K562 (cell line): Measurements from ENCODE around the gene ING2. TPM values are rescaled to one million over a fixed set of nuclear protein-coding genes. Genes with fewer than 3 reads are reported as not detected.

ENCODE experiments used
- E2F1 ChIP-seq: sonication (generic); formaldehyde crosslinking; IDR thresholded peaks from 2 replicates; pipeline ENCODE4 v1.8.1; 2023; ENCODE audit warnings: mild to moderate bottlenecking, missing genetic modification reagents, moderate library complexity
- ELF2 ChIP-seq: fragments of 250-450 bp; sonication (Bioruptor Pico); IDR thresholded peaks from 2 replicates; pipeline ENCODE4 v1.5.0; 2021; ENCODE audit warnings: mild to moderate bottlenecking
- PATZ1 ChIP-seq: fragments of 250-450 bp; sonication (Bioruptor Pico); IDR thresholded peaks from 2 replicates; pipeline ENCODE4 v1.5.0; 2020; ENCODE audit warnings: mild to moderate bottlenecking, borderline replicate concordance
- PHB2 ChIP-seq: fragments of 450-650 bp; IDR thresholded peaks from 2 replicates; pipeline ENCODE4 v1.6.1; 2017; ENCODE audit warnings: low read depth
- PML ChIP-seq: IDR thresholded peaks from 2 replicates; pipeline ENCODE4 v1.6.1; 2012; ENCODE audit warnings: low read length, inconsistent platforms
- PRPF4 ChIP-seq: fragments of 200-400 bp; formaldehyde crosslinking; IDR thresholded peaks from one replicate; pipeline ENCODE4 v1.6.1; 2017; ENCODE audit warnings: low read length, low read depth, mild to moderate bottlenecking; ENCODE audit not compliant: insufficient read depth, poor library complexity, severe bottlenecking
- RERE ChIP-seq: sonication (generic); formaldehyde crosslinking; IDR thresholded peaks from 2 replicates; pipeline ENCODE4 v1.8.0; 2023; ENCODE audit warnings: missing genetic modification reagents, mild to moderate bottlenecking, borderline replicate concordance
- SIN3A ChIP-seq, 2 experiments: fragments of 150-350 bp in 1 of 2; IDR thresholded peaks; 2 replicates each; pipeline ENCODE4 v1.6.1; 2011 to 2016; ENCODE audit warnings: borderline replicate concordance in 2 of 2, low read depth in 2 of 2, low read length in 2 of 2, mild to moderate bottlenecking in 2 of 2, moderate library complexity in 2 of 2; ENCODE audit not compliant: control insufficient read depth in 1 of 2
- TCFL5 ChIP-seq: fragments of 250-450 bp; sonication (Bioruptor Pico); conservative IDR thresholded peaks from 2 replicates; pipeline ENCODE4 v1.6.1; 2021; ENCODE audit warnings: mild to moderate bottlenecking, moderate library complexity, matching md5 sums
- ZNF143 ChIP-seq: sonication (generic); formaldehyde crosslinking; IDR thresholded peaks from 2 replicates; pipeline ENCODE4 v1.9.0; 2022; ENCODE audit warnings: mild to moderate bottlenecking, missing genetic modification reagents
- ZNF175 ChIP-seq: fragments of 200-800 bp; sonication (Bioruptor generic); IDR thresholded peaks from 2 replicates; pipeline ENCODE4 v1.6.1; 2016; ENCODE audit warnings: low read depth, mild to moderate bottlenecking, missing genetic modification characterization, missing compliant biosample characterization
- ZNF224 ChIP-seq: sonication (generic); formaldehyde crosslinking; IDR thresholded peaks from 2 replicates; pipeline ENCODE4 v1.8.0; 2022; ENCODE audit warnings: mild to moderate bottlenecking, missing genetic modification reagents
- ZNF280A ChIP-seq: fragments of 450-650 bp; IDR thresholded peaks from 2 replicates; pipeline ENCODE4 v1.6.1; 2018; ENCODE audit warnings: mild to moderate bottlenecking, low read depth; ENCODE audit not compliant: partially characterized antibody
- ZNF280B ChIP-seq: fragments of 250-450 bp; sonication (Bioruptor Pico); IDR thresholded peaks from 2 replicates; pipeline ENCODE4 v1.5.1; 2021; ENCODE audit warnings: mild to moderate bottlenecking
- polyA plus RNA-seq, 8 experiments: library from polyadenylated mRNA; depleted of rRNA in 4 of 8; stranded (reverse) in 5 of 8; unstranded in 3 of 8; fragments of >200 nt; fragmentation: Nextera tagmentation in 2 of 8; fragmentation: Illumina TruSeq in 1 of 8; extraction: Ambion mirVana in 2 of 8; extraction: Trizol in 1 of 8; gene quantifications; 2 replicates each; pipeline versions ENCODE4 v1.2.1 to v1.2.3, GENCODE V29; 2011 to 2014; ENCODE audit warnings: inconsistent platforms in 1 of 8, missing spikeins in 1 of 8
- total RNA-seq, 7 experiments: library from RNA; depleted of rRNA in 6 of 7; stranded (reverse); fragments of >200 nt in 6 of 7; fragmentation: Illumina TruSeq in 2 of 7; extraction: Trizol in 2 of 7; gene quantifications; 2 replicates each; pipeline versions ENCODE4 v1.2.1 to v1.2.3, GENCODE V29; 2011 to 2021; ENCODE audit warnings: low replicate concordance in 1 of 7

The ING2 gene
- total and polyA plus RNA-seq, 9 of the 15 experiments (the other 6 are each of a cell fraction or from before 2014, with no cell fraction given), result 2.9 to 21.4 (median 12.4) TPM

- no peak for TF ChIP-seq SIN3A (IDR thresholded peaks at IDR 0.05; ENCODE audit: borderline replicate concordance in 2 of 2, control insufficient read depth in 1 of 2, low read depth in 2 of 2, low read length in 2 of 2)
- TF ChIP-seq PHB2, result no peak
- no peak for TF ChIP-seq PATZ1 (CRISPR knock-in tag)
- peak; percentile 73 for TF ChIP-seq ELF2 (CRISPR knock-in tag)
- no peak for TF ChIP-seq ZNF143 (CRISPR knock-in tag)
- peak; percentile 60; the same call in 1 of the 2 replicates for TF ChIP-seq ZNF224 (CRISPR knock-in tag)
- TF ChIP-seq PRPF4, result no peak
- no peak for TF ChIP-seq RERE (CRISPR knock-in tag)
- TF ChIP-seq ZNF280A, result no peak
- TF ChIP-seq TCFL5 (CRISPR knock-in tag), result no peak
- no peak for TF ChIP-seq ZNF280B (CRISPR knock-in tag)
- peak; percentile 74; the same call in 1 of the 2 replicates for TF ChIP-seq PML
- TF ChIP-seq ZNF175 (CRISPR knock-in tag), result no peak
- TF ChIP-seq E2F1 (CRISPR knock-in tag), result no peak
Observed at GRCh38 chr4:183505611-183506388, 942 bp downstream of the ING2 start (continued).
